ENCODE measurements around the gene TRPM7.
A peak's percentile ranks its signal among the peaks of the same experiment; 100 is the strongest.
"Not testable (repeated sequence)": the region's sequence is repeated elsewhere in the genome, so short reads cannot be mapped to it uniquely, and the experiment has no call there.

Gene TRPM7, protein sequence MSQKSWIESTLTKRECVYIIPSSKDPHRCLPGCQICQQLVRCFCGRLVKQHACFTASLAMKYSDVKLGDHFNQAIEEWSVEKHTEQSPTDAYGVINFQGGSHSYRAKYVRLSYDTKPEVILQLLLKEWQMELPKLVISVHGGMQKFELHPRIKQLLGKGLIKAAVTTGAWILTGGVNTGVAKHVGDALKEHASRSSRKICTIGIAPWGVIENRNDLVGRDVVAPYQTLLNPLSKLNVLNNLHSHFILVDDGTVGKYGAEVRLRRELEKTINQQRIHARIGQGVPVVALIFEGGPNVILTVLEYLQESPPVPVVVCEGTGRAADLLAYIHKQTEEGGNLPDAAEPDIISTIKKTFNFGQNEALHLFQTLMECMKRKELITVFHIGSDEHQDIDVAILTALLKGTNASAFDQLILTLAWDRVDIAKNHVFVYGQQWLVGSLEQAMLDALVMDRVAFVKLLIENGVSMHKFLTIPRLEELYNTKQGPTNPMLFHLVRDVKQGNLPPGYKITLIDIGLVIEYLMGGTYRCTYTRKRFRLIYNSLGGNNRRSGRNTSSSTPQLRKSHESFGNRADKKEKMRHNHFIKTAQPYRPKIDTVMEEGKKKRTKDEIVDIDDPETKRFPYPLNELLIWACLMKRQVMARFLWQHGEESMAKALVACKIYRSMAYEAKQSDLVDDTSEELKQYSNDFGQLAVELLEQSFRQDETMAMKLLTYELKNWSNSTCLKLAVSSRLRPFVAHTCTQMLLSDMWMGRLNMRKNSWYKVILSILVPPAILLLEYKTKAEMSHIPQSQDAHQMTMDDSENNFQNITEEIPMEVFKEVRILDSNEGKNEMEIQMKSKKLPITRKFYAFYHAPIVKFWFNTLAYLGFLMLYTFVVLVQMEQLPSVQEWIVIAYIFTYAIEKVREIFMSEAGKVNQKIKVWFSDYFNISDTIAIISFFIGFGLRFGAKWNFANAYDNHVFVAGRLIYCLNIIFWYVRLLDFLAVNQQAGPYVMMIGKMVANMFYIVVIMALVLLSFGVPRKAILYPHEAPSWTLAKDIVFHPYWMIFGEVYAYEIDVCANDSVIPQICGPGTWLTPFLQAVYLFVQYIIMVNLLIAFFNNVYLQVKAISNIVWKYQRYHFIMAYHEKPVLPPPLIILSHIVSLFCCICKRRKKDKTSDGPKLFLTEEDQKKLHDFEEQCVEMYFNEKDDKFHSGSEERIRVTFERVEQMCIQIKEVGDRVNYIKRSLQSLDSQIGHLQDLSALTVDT (N-terminal part only)

DNA sequence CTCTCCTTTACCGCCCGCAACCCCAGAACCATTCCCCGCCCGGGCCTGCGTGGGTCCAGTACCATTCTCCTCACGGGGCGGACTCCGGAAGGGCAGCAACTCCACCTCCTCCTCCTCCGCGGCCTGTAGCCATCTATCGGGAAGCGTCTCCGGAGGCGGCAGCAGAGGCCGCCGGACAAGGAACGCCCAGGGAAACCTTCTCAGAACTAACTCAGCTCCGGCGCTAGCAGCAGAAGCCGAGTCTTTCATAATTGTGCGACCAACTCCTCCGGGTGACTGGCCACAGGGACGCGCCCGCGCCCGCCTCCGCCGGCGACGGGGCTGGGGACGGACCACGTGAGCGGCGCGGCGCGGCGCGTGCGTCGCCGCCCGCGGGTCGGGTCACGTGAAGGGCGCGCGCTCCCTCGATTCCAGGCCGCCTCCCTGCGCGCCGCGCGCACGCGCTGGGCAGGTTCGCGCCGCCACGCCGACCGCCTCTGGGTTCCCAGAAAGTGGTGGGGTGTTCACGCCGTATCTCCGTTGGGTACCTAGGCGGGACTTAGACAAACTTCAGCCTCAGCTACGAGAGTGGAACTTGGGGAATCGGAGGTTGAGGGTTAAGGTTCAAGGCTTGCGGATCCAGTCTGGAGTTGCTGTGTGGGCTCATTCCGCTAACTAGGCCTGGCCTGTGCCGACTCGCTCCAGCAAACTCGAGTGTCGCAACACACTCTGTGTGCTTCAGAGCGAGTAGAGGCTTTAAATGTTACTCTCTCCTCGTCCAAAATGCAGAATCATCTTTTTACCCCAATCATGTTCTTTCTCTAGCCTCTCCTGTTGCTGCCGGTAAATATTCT lies at the start of gene TRPM7:
TRPM7 (minus strand) TSS at position 329 of the 833 bp plus-strand sequence; CDS start at position 65, 264 bp downstream.
- DNase-seq (ENCODE audit: low read depth in 2 of 2), result peak; percentile 86

DNA sequence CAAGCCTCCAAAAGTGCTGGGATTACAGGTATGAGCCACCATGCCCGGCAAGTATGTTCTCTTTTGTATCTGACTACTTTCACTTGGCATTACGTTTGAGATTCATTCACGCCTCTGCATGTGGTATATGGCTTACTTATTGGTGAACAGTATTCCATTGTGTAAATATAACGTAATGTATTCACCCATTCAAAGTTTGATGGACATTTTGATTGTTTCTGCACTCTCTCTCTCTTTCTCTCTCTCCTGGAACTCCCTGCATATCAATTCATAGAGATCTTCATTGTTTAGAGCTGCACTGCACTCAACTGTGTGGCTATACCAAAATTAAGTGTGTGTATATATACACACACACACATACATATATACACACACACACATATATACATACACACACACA lies 48.6 kb upstream of the TRPM7 start:
- DNase-seq (ENCODE audit: low read depth in 2 of 2), result no peak

DNA sequence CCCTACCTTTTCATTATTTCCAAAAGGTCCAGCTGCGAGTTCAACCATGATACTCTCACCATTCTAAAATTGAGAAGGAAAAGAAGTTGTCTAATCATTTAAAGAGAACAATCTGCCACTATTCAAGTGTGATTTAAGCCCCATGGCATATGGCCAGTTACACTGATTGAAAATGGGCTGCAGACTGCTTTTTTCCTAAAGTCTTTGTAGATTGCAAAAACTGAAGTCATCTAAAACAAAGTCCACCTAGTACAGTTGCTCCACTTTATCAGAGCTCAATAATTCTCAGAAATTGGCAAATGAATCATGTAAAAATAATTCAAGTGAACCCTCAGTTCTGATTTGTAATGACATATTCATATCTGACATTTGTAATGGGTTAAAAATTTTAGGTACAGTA lies 39.7 kb upstream of the TRPM7 start:
- DNase-seq (ENCODE audit: low read depth in 2 of 2), result no peak

DNA sequence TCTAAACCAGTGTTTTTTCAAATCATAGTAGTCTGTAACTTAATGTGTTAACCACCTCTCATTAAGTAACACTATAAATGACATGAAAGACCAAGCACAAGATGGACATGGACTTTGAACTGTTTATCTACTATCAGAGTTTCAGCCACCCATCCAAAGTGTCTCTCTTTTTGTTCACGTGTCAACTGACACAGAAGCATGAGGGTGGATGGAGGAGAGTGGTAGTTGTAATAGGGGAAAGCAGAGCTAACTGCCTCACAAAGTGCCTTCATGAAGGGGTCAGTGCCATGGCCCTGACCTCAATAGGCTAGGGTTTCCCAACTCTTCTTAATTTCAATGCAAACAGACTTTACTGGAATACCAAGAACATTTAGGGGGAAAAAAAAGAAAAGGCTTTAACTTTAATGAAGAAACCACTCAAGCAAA lies 32.1 kb upstream of the TRPM7 start:
- DNase-seq (ENCODE audit: low read depth in 2 of 2), result no peak

DNA sequence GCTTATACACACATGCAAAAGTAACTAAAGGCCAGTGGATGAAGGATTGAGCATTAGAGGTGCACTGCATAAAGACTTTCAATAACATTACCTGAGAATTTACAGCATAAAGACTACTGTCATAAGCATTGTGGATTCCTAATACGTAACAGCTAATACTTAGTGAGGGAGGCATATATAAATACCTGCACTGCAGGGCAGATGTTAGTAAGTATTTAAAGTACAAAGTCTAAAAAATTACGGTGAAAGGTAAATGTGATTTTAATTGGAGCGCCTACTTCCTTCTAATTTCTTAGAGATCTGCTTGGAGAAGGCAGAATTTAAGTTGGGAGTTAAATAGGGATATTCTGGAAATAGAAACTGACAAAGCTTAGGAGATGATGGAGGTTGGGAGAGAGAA lies 25.4 kb upstream of the TRPM7 start:
- no peak for DNase-seq (ENCODE audit: low read depth in 2 of 2)

DNA sequence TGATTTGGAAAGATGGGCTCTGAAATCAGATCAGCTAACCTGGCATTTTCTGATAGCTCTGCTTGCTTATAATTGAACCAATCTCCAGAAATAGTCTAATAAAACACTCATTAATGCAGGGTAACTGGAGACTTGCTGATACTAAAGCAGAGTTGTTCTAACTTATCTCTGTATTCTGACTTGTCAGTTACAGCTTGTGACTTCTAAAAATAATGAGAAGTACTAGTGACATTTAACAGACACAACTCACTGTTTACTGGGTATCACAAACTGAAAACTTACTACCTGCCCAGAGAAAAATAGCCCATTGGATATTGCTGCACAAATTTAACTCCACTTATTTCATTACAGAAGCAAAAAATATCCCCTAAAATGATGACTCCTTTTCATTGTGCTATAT lies 24.0 kb upstream of the TRPM7 start:
- DNase-seq (ENCODE audit: low read depth in 2 of 2), result no peak

DNA sequence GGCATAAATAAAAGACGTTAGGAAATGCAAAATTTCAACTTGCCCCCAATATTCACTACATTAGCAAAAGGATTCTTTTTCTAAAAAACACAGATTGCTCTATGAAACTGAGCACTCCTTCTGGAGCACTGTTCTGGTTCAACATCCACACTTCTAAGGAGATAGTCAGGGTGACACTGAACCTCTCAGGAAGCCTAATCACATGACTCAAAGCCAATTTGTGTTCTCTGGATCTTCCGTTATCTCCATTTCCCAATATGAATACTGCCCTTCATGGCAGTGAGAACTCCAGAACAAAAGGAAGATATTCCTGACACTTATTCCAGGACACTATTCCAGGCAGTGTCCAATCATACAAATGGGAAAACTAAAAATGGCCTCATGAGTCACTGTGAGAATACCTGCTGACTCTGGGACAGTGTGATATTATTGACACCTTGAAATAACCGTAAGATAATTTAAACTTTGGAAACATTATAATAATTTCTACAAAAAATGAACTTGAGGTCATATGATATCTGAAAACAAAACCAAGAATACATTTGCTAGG lies 21.4 kb upstream of the TRPM7 start:
- DNase-seq (ENCODE audit: low read depth in 2 of 2), result no peak

DNA sequence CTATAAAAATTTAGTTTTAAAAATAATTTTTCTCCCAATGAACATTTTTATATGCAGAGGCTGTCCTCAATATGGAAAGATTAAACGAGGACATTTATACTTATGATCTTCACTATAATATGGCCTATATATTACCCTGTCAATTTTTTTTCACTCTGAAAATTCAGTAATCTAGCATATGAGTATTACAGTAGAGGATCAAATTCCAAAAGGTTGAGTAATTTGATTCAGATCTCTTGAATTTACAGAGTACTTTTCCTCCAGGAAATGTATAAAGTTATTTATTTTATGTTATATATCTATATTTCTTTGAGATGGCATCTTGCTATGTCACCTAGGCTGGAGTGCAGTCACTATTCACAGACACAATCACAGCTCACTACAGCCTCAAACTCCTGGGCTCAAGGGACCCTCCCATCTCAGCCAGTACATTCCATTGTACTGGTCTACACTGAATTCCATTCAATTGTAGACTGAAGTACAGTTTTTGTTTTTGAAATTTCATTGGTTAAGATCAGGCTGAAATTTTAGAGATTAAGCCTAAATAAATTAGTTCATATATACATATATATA lies 16.3 kb upstream of the TRPM7 start:
- no peak for DNase-seq (ENCODE audit: low read depth in 2 of 2)

DNA sequence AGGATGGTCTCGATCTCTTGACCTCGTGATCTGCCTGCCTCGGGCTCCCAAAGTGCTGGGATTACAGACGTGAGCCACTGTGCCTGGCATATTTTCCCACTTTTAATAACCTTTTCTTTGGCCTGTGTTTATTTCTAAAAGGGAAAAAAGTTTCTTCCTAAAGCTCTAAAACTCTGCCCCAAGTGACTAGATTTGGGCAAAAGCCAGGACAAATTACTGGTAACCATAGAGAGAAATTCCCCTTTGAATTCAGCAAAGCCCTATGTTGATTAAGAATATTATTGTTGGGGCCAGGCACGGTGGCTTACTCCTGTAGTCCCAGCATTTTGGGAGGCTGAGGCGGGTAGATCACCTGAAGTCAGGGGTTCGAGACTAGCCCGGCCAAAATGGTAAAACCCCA lies 11.5 kb upstream of the TRPM7 start:
- DNase-seq (ENCODE audit: low read depth in 2 of 2), result no peak

DNA sequence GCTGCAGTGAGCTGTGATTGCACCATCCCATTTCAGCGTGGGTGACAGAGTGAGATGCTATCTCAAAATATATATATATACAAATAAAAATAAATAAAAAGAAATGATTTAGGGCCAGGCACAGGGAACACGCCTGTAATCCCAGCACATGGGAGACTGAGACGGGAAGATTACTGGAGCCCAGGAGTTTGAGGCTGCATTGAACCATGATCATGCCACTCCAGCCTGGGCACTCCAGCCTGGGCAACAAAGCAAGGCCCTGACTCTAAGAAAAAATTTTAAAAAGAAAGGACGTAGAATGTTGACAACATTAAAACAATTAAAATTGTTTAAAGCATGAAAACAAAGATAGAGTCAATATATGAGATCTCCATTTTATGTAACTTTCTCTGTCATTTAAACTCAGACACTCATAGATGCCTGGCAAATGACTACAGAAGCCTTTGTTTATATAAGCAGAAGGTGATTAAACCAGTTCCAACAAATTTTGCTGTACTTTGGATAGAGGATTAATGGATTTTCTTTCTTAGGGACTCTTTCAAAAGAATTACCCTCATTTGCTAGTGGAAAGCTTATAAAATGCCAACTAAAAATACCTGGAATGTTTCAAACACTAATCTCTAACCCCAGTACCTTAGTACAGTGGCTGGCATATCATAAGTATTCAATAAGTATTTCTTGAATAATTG lies 10.7 kb upstream of the TRPM7 start:
- no peak for DNase-seq (ENCODE audit: low read depth in 2 of 2)

DNA sequence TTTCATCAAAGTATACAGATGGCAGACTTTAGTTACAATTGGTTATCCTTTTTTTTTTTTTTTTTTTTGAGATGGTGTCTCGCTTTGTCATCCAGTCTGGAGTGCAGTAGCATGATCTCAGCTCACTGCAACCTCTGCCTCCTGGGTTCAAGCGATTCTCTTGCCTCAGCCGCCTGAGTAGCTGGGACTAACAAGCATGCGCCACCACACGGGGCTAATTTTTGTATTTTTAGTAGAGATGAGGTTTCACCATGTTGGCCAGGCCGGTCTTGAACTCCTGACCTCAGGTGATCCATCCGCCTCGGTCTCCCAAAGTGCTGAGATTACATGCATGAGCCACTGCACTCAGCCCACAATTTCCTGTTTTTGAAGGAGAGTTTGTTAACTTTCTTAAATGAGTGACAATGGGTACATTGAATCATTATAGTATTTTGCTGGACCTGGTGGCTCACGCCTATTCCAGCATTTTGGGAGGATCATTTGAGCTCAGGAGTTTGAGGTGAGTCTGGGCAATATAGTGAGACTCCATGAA lies 8.1 kb upstream of the TRPM7 start:
- not testable (repeated sequence) for DNase-seq (ENCODE audit: low read depth in 2 of 2)

DNA sequence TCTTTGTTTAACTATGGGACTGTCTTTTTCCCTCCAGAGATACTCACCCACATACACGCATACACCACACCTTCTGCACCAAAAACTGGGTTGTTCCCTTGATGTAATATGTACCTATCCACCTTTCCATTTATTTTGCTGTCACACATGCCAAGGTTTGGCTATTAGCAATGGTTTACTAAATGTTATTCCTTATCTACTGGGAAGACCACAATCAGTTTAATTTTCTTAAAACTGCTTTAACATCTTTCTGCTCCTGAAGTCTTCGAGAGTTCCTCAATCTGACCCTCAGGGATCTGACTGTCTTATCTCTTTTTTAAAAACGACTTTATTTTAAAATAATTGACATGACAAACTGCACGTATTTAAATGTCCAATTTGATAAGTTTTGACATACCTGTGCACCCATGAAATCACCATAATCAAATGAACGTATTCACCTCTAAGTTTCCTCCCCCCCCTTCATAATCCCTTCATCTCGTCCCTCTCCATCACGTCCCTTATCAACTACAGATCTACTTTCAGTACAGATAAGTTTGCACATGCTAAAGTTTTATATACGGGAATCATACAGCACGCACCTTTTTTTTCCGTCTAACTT lies 805 bp upstream of the TRPM7 start:
- no peak for DNase-seq (ENCODE audit: low read depth in 2 of 2)

DNA sequence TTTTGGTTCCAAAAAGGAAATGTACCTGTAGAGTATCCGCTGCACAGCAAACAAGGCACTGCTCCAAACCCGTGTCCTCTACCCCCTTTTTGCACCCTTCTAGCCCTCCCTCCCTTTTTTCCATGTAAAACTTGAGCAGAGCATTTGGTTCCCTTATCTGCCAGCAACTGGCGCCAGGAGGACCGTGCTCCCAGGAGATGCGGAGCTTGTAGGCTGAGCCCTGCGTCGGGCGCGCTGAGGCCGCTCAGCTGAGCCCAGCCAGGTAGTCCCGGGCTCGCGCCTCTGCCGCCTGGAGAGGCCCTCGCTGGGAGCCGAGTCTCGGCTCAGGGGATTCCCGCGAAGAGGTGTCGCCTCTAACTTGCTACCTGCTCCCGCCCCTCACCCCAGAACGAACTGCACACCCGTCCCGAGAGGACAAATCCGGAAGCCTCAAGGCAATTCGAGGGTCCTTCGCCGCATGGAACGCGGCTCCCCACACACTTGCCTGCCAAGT lies 575 bp downstream of the TRPM7 start:
- peak; percentile 68 to 75 for DNase-seq (ENCODE audit: low read depth in 2 of 2)

DNA sequence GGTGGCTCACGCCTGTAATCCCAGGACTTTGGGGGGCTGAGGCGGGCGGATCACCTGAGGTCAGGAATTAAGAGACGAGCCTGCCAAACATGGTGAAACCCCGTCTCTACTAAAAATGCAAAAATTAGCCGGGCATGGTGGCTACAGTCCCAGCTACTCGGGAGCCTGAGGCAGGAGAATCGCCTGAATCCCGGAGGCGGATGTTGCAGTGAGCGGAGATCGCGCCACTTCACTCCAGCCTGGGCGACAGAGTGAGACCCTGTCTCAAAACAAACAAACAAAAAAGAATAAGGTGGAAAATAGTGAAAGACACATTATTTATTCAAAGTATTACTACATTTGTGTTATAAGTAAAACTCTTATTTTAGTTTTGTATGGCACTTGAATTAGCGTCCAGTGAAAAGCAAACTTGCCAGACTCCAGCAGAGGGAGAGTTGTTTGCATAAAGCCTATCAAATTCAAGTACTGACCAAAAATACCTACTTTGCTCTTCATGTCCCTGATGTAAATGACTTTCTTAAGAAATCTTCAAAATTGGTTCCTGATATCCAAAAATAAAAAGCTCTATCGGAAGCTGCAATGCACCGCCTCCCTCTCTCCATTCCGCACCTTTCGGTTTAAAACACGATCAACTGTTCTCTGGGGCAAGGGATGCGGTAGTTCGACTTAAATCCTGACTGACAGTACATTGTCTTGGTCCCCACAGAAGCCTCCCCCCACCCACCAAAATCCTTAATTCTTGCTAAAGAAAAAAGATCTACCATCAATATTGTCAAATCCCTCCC lies 1.2 kb downstream of the TRPM7 start:
- DNase-seq (ENCODE audit: low read depth in 2 of 2), result no peak

DNA sequence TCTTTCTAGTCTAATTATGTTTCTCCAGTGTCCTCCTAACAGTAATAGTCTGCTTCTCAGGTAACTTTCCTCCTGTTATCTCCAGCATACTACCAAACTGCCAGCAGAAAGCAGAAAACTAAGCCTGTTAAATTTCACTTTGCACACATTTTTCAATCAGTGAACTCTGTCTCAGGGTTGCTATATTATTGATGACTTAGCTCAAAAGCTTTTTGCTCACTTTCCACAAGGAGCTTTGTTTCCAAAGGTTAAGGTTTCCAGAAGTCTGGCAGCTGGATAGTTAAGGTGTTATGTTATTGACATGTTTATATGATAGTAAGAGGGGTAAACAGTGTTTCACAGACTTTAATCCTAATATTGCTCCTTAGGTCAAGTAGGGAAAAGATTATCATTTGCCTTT lies 5.1 kb downstream of the TRPM7 start:
- DNase-seq (ENCODE audit: low read depth in 2 of 2), result no peak

DNA sequence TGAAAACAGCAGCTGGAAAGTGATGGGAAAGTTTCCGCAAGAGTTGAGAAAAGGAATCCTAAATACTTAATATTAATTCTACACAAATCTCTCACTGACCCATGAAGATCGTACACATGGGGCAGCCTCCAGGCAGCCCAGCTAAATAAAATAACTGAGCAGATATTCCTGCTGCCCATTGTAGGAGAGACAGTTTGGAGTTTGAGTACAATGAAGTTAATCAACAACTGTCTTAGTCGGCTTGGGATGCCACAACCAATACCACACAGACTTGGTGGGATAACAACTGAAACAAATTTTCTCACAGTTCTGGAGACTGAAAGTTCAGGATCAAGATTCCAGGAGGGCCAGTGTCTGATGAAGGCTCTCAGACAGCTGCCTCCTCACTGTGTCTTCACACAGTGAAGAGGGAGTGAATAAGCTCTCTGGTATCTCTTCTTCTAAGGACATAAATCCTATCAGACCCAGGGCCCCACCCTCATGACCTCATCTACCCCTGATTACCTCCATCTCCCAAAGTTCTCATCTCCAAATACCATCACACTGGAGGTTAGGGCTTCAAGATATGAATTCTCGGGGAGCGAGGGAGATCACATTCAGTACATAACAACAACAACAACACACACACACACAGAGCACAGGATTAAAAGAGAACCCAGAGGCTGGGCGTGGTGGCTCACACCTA lies 9.7 kb downstream of the TRPM7 start:
- DNase-seq (ENCODE audit: low read depth in 2 of 2), result no peak

DNA sequence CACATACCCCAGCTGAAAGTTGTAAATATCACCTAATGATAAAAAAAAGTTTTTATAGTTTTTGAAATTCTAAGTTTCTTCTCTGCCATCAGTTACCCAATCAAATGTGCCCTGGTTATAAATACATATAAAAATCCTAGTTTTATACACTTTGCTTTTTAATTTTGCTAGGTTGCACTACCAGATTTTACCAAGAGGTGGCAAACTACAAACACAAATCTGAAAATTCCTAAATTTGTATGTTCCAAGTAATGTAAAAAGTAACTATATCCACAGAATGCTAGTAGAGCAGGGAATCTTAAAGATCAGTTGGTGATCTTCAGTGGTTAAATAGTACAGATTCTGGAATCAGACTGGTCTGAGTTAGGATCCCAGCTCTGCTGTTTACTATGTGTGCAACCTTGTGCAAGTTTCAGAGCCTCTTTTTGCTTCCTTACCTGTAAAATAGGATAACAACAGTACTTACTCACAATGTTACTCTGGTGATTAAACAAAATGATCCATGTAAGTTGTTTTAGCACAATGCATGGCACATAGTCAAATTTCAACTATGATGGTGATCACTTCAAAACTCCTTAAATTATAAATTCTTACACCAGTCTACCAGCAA lies 11.0 kb downstream of the TRPM7 start:
- DNase-seq (ENCODE audit: low read depth in 2 of 2), result no peak
